D341Med (cell line): ENCODE measurements around the gene SIPA1L2.
"Not testable (repeated sequence)": the region's sequence is repeated elsewhere in the genome, so short reads cannot be mapped to it uniquely, and the experiment has no call there.

Source experiments
- DNase-seq: peaks from one replicate; pipeline ENCODE4 v3.0.0; 2012; ENCODE audit warnings: low spot score

Gene SIPA1L2

GRCh38 chr1:232615306-232615800, 14.6 kb downstream of the SIPA1L2 start:
- no peak for DNase-seq

- no peak for DNase-seq
These were observed 15.1 kb downstream of the SIPA1L2 start for GRCh38 chr1:232614811-232615210.

- no peak for DNase-seq
These were observed 16.1 kb downstream of the SIPA1L2 start for GRCh38 chr1:232613752-232614381.

GRCh38 chr1:232612836-232613235, 17.1 kb downstream of the SIPA1L2 start:
- not testable (repeated sequence) for DNase-seq

- no peak for DNase-seq
These were observed 18.1 kb downstream of the SIPA1L2 start for GRCh38 chr1:232611834-232612233.

- not testable (repeated sequence) for DNase-seq
These were observed 18.8 kb downstream of the SIPA1L2 start for GRCh38 chr1:232610902-232611745.

- DNase-seq = no peak
These were observed 19.6 kb downstream of the SIPA1L2 start for GRCh38 chr1:232610192-232610901.

GRCh38 chr1:232608427-232608826, 21.5 kb downstream of the SIPA1L2 start:
- no peak for DNase-seq

GRCh38 chr1:232602622-232603021, 27.3 kb downstream of the SIPA1L2 start:
- DNase-seq = no peak

- no peak for DNase-seq
These were observed 29.3 kb downstream of the SIPA1L2 start for GRCh38 chr1:232600424-232601258.

- DNase-seq = no peak
These were observed 30.5 kb downstream of the SIPA1L2 start for GRCh38 chr1:232599178-232600041.

- no peak for DNase-seq
These were observed 31.1 kb downstream of the SIPA1L2 start for GRCh38 chr1:232598837-232599177.

GRCh38 chr1:232598133-232598532, 31.8 kb downstream of the SIPA1L2 start:
- DNase-seq = no peak

- no peak for DNase-seq
These were observed 32.2 kb downstream of the SIPA1L2 start for GRCh38 chr1:232597721-232598120.

GRCh38 chr1:232596666-232597303, 33.1 kb downstream of the SIPA1L2 start:
- no peak for DNase-seq

- no peak for DNase-seq
These were observed 34.9 kb downstream of the SIPA1L2 start for GRCh38 chr1:232594768-232595698.

GRCh38 chr1:232593717-232594502, 36.0 kb downstream of the SIPA1L2 start:
- no peak for DNase-seq

GRCh38 chr1:232591344-232591743, 38.6 kb downstream of the SIPA1L2 start:
- no peak for DNase-seq

- no peak for DNase-seq
These were observed 39.2 kb downstream of the SIPA1L2 start for GRCh38 chr1:232590744-232591082.
